Activated CD8-positive, alpha-beta T cell treated with anti-CD3 and anti-CD28 coated beads, Interleukin-2, amount 10 ng/mL, durations not matched to agents 7 days and 5 days (primary cell): ENCODE results near the gene TPRG1L. TPM values are rescaled to one million over a fixed set of nuclear protein-coding genes. Genes with fewer than 3 reads are reported as not detected.

Experiments
- ATAC-seq: fragments of 150-1000 bp; cut with Tn5 transposase; one replicate; pipeline ENCODE4 v1.10.0; 2021; ENCODE audit warnings: moderate library complexity
- CTCF ChIA-PET: fragments of 350-600 bp; sonication (Branson Sonifier 250); formaldehyde crosslinking; loops from one replicate; lab custom pipeline; 2021; ENCODE audit warnings: antibody characterized with exemption; lab: Charles Lee
- POLR2A ChIA-PET: fragments of 350-600 bp; sonication (Branson Sonifier 250); formaldehyde crosslinking; loops from one replicate; lab custom pipeline; 2021; ENCODE audit warnings: antibody characterized with exemption; lab: Charles Lee
- DNase-seq: peaks from one replicate; pipeline ENCODE4 v3.0.0-alpha.2; 2020
- H3K27ac Mint-ChIP-seq: one replicate; pipeline ENCODE4 v1.8.0; 2021; ENCODE audit warnings: mild to moderate bottlenecking, mixed read lengths
- H3K27me3 Mint-ChIP-seq: one replicate; pipeline ENCODE4 v1.8.0; 2021; ENCODE audit warnings: low read depth, mixed read lengths
- H3K36me3 Mint-ChIP-seq: one replicate; pipeline ENCODE4 v1.8.0; 2021; ENCODE audit warnings: low read depth, mixed read lengths
- H3K4me1 Mint-ChIP-seq: one replicate; pipeline ENCODE4 v1.8.0; 2021; ENCODE audit warnings: low read depth, mixed read lengths
- H3K4me3 Mint-ChIP-seq: one replicate; pipeline ENCODE4 v1.8.0; 2021; ENCODE audit warnings: mild to moderate bottlenecking, mixed read lengths
- H3K9me3 Mint-ChIP-seq: one replicate; pipeline ENCODE4 v1.8.0; 2022; ENCODE audit warnings: mixed read lengths; ENCODE audit not compliant: insufficient read depth
- total RNA-seq, 2 experiments: library from RNA; stranded (reverse); gene quantifications; one replicate each; pipeline ENCODE4 v1.2.3, GENCODE V29; 2021

TPRG1L gene
- total RNA-seq, 2 experiments from 2014 or later = 9.9 to 10.0 TPM

DNA sequence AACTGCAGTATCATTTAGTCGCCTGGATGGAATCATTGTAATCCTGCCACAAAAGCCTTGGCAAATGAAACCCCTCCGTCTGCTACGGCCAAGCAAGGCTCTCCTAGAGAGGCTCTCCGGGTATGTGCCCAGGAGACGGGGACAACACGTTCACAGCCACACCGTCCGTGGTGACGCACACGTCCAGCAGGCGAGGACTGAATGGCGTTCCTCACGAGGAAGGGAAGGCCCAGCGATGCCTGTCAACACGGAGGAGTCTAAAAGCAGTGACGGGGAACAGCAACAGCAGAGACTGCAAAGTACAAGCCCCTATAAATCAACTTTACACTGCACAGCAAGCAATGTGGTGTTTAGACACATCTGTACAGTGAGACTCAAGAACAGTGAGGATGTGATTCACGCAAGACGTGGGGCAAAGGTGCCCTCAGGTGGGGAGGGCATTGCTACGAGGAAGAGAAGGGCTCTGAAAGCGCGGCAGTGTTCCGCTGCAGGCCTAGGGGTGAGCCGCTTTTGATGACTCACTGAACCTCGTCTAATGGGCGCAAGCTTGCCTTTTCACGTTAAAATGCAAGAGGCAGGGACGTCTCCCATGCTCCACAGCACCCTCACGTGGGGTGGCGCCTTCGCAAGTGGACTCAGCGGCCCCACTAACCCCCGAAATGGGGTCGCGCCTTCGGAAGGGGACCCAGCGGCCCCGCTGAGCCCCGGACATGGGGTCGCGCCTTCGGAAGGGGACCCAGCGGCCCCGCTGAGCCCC, 18.3 kb downstream of the TPRG1L start:
- Mint-ChIP-seq H3K4me1 (peaks cover 5% of the 10 kb centered on the region), H3K27ac (no peak overlapping the region), H3K36me3 (peaks cover 21% of the 10 kb centered on the region), H3K27me3 (no peaks in the 10 kb centered on the region), H3K9me3 (no peaks in the 10 kb centered on the region), H3K4me3 (no peak overlapping the region)
- ChIA-PET CTCF (no interaction called here), POLR2A (no interaction called here)
- DNase-seq = no peak
- ATAC-seq = no peak

DNA sequence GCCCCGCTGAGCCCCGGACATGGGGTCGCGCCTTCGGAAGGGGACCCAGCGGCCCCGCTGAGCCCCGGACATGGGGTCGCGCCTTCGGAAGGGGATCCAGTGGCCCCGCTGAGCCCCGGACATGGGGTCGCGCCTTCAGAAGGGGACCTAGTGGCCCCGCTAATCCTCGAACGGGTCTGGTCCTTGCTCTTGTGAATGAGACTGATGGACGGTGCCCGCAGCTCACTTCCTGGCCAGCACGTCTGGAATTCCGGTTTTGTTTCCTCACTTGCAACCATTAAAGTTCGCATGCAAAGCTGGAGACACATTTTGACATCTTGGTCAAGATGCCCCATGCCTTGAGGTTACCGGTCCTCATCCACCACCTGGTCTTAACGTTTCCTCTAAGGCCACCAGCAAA, 19.5 kb downstream of the TPRG1L start:
- no peak overlapping the region for H3K27ac Mint-ChIP-seq
- peaks cover 21% of the 10 kb centered on the region for H3K36me3 Mint-ChIP-seq
- peaks cover 16% of the 10 kb centered on the region for H3K4me1 Mint-ChIP-seq
- ChIA-PET POLR2A (no interaction called here), CTCF (no interaction called here)
- no peaks in the 10 kb centered on the region for H3K27me3 Mint-ChIP-seq
- ATAC-seq (no peak), DNase-seq (no peak)
- H3K4me3 Mint-ChIP-seq = no peak overlapping the region
- H3K9me3 Mint-ChIP-seq = no peaks in the 10 kb centered on the region

DNA sequence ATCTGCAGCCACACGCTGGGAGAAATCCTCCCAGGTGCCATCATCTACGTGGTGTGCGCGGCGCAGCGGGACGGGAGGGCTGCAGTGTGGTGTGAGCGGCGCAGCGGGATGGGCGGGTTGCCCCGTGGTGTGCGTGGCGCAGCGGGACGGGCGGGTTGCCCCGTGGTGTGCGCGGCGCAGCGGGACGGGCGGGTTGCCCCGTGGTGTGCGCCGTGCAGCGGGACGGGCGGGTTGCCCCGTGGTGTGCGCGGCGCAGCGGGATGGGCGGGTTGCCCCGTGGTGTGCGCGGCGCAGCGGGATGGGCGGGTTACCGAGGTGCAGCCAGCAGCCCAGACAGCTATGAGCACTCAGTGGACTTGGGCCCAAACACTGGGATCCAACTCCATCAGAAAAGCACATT, 20.4 kb downstream of the TPRG1L start:
- Mint-ChIP-seq H3K27me3 (peaks cover 2% of the 10 kb centered on the region), H3K4me1 (peaks cover 19% of the 10 kb centered on the region), H3K36me3 (peaks cover 21% of the 10 kb centered on the region), H3K4me3 (no peak overlapping the region), H3K9me3 (no peaks in the 10 kb centered on the region), H3K27ac (no peak overlapping the region)
- no peak for ATAC-seq
- ChIA-PET CTCF (no interaction called here), POLR2A (no interaction called here)
- no peak for DNase-seq

DNA sequence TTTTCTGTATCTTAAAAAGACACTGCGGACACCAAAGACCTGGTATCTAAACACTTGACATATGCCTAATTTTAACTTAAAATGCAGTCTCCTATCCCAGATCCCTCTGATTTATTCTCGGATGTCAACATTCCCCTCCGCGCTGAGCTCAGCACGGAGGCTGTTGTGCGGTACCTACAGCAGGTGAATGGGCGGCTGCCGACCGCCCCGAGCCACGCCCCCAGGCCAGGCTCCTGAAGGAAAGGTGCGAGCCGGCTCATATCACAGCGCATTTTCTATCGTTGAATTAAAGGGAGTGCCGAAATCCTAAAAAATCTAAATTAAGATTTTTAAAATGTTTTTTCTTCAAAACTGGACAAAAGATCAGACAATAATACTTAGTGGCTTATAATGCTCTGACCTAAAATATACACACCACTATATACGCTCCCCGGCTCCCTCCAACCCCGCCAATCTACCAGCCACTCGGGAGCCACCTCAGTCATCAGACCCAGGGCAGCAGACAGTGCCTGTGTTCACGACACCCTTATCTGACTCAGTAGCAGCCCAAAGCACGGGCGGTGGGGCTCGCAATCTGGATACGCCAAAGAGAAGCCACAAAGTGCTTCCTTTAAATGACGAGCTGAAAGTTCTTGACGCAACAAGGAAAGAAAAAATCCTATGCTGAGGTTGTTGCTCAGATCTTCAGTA, 21.0 kb downstream of the TPRG1L start:
- ATAC-seq = no peak
- POLR2A ChIA-PET = interaction anchor here (0.8 kb wide), 1 partner anchor 36 kb away, joined by 3 read pairs; no protein-coding TSS in a partner anchor
- no peak overlapping the region for H3K4me3 Mint-ChIP-seq
- peaks cover 4% of the 10 kb centered on the region for H3K27me3 Mint-ChIP-seq
- no peaks in the 10 kb centered on the region for H3K9me3 Mint-ChIP-seq
- peaks cover 21% of the 10 kb centered on the region for H3K36me3 Mint-ChIP-seq
- no peak for DNase-seq
- peaks cover 21% of the 10 kb centered on the region for H3K4me1 Mint-ChIP-seq
- CTCF ChIA-PET = interaction anchor here (0.6 kb wide), 1 partner anchor 27 kb away, joined by 4 read pairs; no protein-coding TSS in a partner anchor
- H3K27ac Mint-ChIP-seq = no peak overlapping the region

DNA sequence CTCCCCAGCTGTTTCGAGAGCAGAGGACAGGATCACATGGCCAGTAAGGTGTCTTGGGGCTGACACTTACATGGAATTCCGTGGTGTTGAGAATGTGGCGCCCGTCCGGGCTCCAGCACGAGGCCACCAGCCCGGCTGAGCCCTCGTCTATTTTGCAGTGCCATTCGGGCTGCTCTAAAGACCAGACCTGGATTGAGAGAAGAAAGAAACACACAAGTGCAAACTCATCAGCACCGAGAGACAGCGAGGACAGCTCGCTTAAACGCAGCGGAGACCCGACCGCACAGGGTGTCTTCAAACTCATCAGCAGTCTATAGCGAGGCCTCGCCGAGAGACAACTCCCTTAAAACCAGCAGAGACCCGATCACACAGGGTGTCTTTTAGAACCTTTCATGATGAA, 21.8 kb downstream of the TPRG1L start:
- H3K9me3 Mint-ChIP-seq = no peaks in the 10 kb centered on the region
- DNase-seq = no peak
- ChIA-PET POLR2A (interaction anchor here (0.8 kb wide), 1 partner anchor 36 kb away, joined by 3 read pairs; no protein-coding TSS in a partner anchor), CTCF (no interaction called here)
- H3K4me1 Mint-ChIP-seq = peaks cover 24% of the 10 kb centered on the region
- H3K27me3 Mint-ChIP-seq = peaks cover 10% of the 10 kb centered on the region
- H3K27ac Mint-ChIP-seq = no peak overlapping the region
- peaks cover 21% of the 10 kb centered on the region for H3K36me3 Mint-ChIP-seq
- ATAC-seq = no peak
- H3K4me3 Mint-ChIP-seq = no peak overlapping the region

DNA sequence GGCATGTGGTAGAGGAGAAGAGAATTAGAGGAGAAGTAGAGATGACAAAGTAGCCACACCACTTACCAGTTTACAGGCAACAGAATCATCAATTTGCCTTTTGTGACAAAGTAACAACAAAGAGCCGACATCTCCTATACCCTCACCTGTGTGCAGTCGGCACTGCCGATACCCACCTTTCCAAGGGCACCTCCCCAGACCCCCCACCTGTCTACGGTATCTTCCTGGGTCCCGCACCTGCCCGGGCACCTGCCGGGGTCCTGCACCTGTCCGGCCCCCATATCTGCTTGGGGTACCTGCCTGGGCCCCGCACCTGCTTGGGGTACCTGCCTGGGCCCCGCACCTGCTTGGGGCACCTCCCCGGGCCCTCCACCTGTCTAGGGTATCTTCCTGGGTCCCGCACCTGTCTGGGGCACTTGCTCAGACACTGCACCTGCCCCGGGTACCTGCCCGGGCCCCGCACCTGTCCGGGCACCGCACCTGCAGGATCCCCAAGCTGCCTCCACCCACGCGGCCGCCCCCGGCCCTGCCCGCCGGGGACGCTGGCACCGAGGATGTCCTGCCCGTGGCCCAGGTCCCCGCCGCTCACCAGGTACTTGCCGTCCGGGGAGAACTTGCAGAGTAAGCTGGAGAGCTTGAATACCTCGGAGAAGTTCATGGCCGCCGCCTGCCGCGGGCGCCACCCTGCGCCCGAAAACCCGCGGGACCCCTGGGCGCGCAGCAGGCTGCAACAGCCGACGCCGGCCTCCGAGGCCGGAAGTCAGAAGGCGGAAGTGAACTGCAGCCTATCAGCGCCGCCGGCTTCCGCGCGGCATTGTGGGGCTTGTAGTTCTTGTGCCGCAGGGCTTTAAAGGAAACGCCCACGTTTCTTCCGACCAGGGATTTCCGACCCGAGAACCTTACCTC, 24.8 kb downstream of the TPRG1L start, which contains the start of gene WRAP73:
WRAP73 (minus strand) TSS at position 762 of the 906 bp plus-strand sequence; CDS start at position 658, 104 bp downstream.
- peak within 1 kb of the TSS; percentile 80 for H3K4me3 Mint-ChIP-seq
- peak; percentile 93 for DNase-seq
- peaks cover 14% of the 10 kb centered on the region for H3K36me3 Mint-ChIP-seq
- peak within 1 kb of the TSS; percentile 66 for H3K27ac Mint-ChIP-seq
- POLR2A ChIA-PET = interaction anchor here (0.9 kb wide), 1 partner anchor 11 kb away, joined by 3 read pairs; no protein-coding TSS in a partner anchor
- peak; percentile 98 for ATAC-seq
- H3K27me3 Mint-ChIP-seq = peaks cover 24% of the 10 kb centered on the region
- peaks cover 24% of the 10 kb centered on the region for H3K4me1 Mint-ChIP-seq
- H3K9me3 Mint-ChIP-seq = no peaks in the 10 kb centered on the region
- CTCF ChIA-PET = interaction anchor here (0.7 kb wide), 1 partner anchor 31 kb away, joined by 3 read pairs; no protein-coding TSS in a partner anchor

DNA sequence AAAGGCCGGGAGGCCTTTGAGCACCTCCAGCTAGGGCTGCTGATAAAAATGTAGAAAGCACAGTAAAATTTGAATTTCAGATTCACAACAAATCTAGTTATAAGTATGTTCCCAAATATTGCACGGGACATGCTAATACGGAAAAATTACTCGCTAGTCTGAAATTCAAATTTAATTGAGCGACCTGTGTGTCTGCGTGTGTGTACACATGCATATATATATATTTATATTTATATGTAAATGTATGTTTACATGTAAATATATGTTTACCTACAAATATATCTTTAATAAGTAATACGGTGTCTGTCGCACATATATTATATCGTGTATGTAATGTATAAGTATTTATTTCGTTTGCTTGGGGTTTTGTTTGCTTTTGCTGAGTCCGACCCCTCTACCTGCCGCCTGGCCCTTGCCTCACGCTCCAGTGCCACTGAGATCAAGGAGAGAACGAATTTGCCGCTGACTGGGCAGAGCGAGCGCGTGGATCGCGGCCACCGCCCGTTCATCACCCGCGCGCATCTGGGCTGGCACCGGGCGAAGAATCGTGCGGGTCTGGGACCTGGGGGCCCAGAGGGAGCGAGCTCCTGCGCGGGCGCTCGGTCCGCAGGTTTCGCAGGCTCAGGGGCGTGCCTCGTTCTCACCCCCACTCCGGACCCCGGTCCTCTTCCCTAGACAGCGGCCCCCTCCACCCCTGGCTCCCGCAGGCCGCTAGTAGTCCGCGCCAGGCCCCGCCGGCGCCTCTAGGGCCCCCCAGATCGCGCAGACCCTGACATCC, 25.6 kb downstream of the TPRG1L start:
- Mint-ChIP-seq H3K27ac (peak overlapping the region; percentile 66), H3K4me3 (peak overlapping the region; percentile 80), H3K9me3 (no peaks in the 10 kb centered on the region), H3K4me1 (peaks cover 24% of the 10 kb centered on the region), H3K36me3 (peaks cover 10% of the 10 kb centered on the region), H3K27me3 (peaks cover 28% of the 10 kb centered on the region)
- ChIA-PET CTCF (no interaction called here), POLR2A (interaction anchor here (0.9 kb wide), 1 partner anchor 12 kb away, joined by 3 read pairs; no protein-coding TSS in a partner anchor)
- no peak for ATAC-seq
- DNase-seq = no peak

DNA sequence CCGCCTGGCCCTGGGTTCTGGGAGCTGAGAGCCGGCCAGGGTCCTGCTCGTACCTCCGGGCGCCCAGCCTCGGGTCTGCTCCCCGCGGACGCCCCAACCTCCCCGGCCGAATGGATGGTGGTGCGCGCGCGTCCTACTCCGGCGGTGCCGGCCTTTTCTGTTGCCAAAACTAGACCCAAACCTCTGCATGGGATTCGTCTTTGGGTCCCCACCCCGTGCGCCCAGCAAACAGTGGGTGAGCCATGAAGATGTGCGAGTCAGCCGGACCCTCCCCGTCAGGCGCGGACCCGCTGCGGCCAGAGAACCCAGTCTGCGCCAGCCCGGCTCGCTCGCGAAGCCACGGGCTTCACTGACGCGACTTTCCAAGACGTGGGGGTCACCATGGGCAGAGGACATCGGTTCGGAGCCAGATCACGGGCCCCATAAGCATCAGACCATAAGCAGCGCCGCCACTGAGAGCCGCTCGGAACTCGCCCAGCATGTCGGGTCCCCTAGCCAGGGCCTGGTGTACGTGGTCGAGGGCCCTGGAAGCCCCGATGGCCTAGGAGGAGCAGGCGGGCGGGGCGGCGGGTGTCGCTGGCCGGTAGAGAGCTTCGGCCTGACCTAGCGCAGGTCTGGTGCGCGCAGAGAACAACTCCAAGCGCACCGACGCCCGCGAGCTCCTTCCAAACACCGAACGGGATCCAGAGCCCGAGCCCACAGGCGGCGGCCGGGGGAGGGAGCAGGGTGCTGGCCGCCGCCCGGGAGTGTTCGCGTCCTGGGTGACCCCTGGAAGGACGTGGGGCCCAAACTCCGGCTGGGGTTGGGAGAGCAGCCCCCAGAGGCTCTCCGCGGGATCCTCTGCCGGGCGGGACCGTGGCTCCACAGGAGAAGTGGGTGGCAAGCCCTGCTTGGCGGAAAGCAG, 26.5 kb downstream of the TPRG1L start:
- H3K4me3 Mint-ChIP-seq = peak overlapping the region; percentile 12
- no peak overlapping the region for H3K27ac Mint-ChIP-seq
- ATAC-seq = no peak
- H3K4me1 Mint-ChIP-seq = peaks cover 27% of the 10 kb centered on the region
- no peak for DNase-seq
- CTCF ChIA-PET = interaction anchor here (0.9 kb wide), 1 partner anchor 73 kb away, joined by 3 read pairs; no protein-coding TSS in a partner anchor
- H3K27me3 Mint-ChIP-seq = peaks cover 33% of the 10 kb centered on the region
- POLR2A ChIA-PET = no interaction called here
- no peaks in the 10 kb centered on the region for H3K9me3 Mint-ChIP-seq
- H3K36me3 Mint-ChIP-seq = peaks cover 7% of the 10 kb centered on the region

DNA sequence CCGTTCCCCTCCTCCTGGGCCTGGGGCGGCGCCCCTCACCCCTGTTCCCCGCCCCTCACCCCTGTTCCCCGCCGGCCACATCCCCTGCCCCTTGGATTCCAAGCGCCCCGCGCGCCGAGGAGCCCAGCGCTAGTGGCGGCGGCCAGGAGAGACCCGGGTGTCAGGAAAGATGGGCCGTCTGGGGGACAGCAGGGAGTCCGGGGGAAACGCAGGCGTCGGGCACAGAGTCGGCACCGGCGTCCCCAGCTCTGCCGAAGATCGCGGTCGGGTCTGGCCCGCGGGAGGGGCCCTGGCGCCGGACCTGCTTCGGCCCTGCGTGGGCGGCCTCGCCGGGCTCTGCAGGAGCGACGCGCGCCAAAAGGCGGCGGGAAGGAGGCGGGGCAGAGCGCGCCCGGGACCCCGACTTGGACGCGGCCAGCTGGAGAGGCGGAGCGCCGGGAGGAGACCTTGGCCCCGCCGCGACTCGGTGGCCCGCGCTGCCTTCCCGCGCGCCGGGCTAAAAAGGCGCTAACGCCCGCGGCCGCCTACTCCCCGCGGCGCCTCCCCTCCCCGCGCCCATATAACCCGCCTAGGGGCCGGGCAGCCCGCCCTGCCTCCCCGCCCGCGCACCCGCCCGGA, 27.2 kb downstream of the TPRG1L start, which contains the start of gene TP73:
TP73 (plus strand) TSS at position 587 of the 618 bp plus-strand sequence. CDS start 29,850 bp downstream, outside the sequence.
- Mint-ChIP-seq H3K4me1 (peaks cover 30% of the 10 kb centered on the region), H3K9me3 (no peaks in the 10 kb centered on the region), H3K27ac (no peak within 1 kb of the TSS), H3K27me3 (peaks cover 33% of the 10 kb centered on the region), H3K36me3 (peaks cover 4% of the 10 kb centered on the region), H3K4me3 (peak within 1 kb of the TSS; percentile 25)
- no peak for DNase-seq
- ChIA-PET CTCF (interaction anchor here (0.9 kb wide), 1 partner anchor 72 kb away, joined by 3 read pairs; no protein-coding TSS in a partner anchor), POLR2A (no interaction called here)
- ATAC-seq = no peak
